Measurements from ENCODE around the gene RAP1GAP.

The RAP1GAP gene

DNA sequence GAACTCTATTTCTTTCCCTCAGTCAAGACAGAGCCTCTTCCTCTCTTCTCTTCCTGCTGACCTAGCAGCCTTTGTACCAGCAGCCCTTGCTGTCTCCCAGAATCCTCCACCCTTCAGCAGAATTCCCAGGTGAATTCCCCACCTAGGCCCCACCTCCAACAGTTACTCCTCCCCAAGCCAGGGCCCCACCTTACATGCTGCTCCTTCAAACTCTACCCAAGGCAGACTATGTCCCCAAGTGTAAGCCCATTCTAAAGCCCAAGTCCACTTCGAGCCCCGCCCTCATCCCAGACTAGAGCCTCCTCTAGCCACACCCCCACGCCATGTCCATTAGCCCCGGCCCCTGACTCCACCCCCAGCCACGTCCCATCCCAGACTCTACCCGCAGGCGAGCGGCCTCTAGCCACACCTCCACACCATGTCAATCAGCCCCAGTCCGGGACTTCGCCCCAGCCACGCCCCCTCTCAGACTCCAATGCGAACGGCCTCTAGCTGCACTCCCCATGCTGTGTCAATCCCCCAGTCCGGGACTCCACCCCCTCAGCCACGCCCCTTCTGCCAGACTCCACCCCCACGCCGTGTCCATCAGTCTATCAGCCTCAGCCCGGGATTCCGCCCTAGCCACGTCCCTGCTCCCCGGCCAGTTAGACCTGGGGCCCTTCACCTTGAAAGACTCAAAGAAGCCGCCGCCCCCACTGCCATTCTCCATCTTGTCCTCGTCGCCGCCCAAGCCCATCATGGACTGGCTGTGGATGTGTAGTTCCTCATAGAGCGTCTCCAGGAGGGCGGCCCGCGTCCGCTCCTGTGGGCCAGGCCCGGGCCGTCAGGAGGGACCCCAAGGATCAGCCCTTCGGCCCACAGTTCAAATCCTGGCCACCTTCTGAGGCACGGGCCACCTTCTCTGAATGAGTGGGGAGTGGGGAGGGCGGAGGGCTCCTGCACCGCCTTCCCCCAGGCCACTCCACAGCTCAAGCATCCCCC is 61.3 kb downstream of the RAP1GAP start:
- DNase-seq, result no peak

DNA sequence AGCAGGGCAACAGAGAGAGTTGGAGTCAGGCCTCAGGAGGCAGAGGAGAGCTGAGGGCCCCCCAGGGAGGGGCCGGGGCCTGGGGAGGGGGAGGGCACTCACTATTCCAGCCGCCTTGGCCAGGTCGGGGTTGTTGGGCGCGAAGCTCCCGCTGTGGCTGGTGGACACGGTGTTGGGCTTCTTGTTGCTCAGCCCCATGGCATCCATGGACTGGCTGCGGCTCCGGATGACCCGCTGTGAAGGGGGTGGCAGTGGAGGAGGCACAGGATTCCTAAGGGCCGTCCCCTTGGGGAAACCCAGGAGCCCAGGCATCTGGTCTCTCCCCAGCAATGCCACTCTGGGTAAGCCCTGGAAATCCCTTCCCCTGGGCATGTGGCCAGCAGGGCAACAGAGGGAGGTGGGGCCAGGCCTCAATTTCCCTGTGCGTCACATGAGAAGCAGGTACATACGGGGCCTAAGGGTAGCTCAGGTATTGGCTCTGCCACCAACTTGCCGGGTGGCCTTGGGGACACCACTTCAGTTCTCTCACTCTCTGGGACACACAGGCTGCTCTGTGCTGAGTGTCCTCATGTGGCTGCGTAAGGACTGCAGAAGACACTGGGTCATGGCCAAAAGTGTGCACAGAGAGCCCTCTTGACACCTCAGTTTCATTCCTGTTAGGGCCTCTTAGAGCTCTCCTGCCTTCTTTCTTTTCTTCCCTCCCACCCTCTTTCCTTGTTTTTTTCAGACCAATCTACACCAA is 63.0 kb downstream of the RAP1GAP start:
- no peak for DNase-seq

DNA sequence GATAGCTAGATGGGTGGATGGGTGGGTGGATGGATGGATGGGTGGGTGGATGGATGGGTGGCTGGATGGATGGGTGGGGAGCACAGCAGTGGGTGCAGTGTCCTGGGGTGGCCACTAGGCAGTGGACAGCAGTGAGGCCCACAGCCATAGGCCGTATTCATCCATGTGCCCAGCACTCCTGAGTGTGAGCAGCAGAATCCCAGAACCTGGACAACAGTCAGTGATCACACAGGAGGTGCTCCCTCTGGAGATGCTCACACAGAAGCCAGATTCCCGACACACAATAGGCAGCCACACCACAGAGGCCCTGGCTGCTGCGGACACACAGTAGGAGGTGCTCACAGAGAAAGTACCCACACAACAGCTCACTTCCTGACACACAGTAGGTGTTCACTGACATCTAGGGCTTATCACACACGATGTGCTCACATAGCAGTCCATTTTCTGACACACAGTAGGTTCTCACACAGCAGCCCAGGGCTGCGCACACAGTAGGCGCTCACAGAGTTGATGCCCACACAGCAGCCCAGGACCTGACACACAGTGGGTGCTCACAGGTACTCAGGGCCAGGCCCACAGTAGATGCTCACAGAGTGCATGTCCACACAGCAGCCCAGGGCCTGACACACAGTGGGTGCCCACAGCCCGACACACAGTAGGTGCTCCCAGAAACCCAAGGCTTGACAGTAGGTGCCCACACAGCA is 64.0 kb downstream of the RAP1GAP start:
- DNase-seq, result no peak

DNA sequence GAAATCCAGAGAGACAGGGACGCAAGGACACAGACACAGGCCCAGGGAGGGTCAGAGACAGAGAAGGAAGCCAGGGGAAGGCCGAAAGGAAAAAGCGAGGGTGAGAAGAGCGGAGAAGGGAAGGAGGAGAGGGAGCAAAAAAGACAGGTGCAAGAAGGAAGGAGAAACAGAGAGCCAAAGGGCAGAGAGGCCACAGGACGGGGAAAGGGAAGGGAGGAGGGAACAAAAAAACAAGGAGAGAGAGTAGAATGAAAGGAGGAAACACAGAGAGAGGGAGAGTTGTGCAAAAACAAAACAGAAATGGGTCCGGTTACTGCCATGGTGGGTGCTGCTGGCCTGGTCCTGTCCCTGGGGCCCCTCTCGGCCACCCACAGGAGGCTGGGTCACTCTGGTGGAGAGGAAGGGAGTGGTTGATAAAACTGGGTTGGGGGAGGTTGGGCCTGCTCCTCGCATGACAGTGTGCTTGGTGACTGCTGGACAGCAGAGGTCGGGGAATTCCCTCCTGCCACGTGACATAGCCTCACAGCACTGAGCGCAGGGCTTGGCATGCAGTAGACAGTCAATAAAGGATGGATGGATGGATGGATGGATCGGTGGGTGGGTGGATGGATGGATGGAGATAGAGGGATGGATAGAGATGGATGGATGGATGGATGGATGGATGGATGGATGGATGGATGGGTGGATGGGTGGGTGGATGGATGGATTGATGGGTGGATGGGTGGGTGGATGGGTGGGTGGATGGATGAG is 64.8 kb downstream of the RAP1GAP start:
- no peak for DNase-seq

DNA sequence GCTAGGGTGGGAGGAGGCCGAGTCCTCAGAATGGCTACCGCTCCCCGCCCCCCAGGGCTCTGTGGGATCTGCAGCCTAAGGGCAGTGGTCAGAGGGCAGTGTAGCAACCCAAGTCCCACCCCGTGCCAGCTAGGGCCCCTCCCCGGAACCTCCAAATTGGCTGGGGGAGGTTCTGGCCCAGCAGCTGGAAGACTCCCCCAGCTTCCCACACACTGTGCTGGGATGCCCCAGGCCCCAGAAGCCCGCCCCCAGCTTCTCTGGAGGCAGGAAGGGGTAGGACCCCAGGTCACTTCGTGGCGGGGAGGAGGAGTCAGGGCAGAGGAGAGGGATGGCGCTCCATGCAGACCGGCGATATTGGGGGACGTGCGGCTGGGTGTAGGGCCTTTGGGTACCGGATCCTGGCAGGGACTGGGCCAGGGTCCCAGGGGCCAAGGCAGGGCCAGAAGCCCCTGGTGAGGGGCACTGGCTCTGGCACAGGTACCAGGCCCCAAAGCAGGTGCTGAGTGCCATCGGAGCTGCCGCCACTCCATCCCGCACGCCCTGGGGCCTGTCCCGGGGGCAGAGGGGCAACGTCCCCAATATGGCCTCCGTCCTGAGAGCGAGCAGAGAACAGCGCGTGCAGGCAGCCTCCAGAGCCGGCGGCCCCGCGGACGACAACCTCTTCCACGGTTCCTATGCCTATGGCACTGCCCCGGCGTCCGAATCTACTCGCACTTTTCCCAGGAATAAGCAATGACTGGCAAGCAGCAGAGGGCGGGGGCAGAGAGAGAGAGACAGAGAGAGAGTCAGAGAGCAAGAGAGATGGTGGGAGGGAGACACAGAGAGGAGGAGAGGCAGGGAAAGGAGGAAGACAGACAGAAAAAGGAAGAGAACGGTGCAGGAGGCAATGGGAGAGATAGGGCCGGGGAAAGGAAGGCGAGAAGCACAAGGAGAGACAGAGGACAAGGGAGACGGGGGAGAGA is 65.7 kb downstream of the RAP1GAP start:
- DNase-seq, result no peak

DNA sequence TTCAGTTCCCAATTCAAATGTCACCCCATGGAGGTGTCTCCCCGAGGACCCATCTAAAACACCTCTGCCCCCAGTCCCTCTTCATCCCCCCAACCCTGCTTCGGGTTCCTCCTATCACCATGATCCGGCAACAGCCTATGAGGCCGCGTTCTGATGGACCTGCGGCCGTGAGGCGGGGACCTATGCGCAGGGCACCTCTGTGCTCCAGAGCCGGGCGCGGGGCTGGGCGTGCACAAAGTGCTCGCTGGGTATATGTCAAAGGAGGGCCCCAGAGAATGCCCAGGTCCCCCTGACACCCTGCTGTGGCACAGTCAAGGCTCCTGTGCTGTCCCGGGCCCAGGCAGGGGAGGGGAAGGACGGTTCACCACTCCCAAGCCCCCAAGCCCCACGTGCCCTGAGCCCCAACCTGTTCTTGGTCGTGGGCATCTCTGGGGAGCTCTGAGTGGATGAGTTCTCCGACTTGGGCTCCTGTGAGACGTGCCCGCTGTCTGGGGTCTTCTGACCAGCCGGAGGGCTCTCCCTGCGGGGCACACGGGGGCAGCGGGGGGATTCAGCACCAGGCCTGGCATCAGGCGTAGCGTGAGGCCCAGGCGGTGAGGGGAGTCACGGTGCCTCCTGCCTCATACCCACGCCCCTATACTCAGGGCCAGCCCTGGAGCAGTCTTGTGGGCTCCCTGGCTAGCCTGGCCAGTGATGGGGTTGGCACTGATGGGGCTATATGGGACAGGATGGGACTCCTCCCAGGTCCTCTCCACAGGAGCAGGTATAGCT is 67.7 kb downstream of the RAP1GAP start:
- no peak for DNase-seq

DNA sequence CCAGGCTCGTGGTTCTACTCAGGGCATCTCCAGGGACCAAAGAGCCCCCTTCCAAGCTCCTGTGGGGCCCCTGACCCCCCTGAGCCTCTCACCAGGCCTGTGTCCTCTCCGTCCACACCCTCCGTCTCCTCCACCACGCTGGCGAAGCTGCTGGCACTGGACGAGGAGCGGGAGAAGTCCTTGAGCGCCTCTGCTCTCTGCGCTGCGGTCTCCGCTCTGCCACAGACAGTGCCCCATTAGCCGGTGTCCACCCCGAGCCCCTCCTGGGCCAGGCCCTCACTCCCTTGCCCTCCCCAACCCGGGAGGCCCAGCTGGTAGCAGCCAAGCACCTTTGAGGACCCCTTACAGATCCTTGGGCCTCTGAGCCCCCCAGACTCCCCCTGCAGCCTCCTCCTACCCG is 69.8 kb downstream of the RAP1GAP start:
- no peak for DNase-seq

DNA sequence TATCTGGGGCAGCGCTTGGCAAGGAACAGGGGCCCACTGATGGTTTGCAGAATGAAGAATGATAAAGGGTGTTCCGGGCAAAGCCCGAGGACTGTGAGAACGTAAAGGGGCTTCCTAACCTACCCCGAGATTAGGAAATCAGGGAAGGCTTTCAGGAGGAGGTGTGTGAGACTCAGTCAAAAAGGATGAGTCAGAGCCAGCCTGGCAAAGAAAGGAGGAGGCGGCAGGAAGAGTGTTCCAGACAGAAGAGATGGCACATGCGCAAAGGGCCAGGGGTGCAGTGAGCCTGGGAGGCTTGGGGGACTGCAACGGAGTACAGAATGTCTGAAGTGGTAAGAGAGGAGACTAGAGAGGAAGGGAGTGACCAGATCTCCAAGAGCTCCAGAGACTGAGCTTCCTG is 70.3 kb downstream of the RAP1GAP start:
- no peak for DNase-seq

DNA sequence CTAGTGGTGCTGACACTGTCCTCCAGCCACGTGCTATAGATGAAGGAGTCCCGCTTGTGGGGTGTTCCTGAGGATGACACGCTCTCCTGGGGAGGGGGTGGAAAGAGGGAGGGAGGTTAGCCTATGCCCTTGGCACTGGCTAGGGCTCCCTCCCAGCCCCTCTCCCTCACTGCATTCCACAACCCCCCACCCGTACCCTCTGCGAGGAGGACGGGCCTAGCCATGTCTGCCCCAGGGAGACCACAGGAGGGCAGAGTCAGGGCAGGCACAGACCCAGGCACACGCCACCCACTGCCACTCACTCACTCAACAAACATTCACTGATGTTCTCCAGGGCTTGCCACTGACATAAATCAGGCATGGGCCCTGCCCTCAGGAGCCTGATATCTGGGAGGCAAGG is 70.7 kb downstream of the RAP1GAP start:
- no peak for DNase-seq

DNA sequence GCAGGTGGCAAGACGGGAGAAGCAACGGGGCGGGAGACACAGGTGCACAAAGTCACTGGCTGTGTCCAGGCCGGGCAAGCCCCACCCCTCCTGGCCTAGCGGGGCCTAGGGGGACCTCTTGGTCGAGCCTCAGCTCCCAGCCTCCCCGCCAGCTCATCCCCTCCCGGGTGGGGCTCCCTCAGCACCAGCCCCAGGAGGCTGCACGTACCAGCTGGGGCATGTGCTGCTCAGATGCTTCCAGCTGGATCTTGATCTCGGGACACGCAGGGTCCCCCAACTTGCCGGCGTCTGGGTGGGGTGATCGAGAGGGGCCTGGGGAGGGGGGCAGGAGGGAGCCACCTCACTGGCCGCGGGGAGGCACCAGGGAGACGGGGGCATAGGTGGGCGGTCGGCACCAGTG is 71.4 kb downstream of the RAP1GAP start:
- DNase-seq, result no peak

DNA sequence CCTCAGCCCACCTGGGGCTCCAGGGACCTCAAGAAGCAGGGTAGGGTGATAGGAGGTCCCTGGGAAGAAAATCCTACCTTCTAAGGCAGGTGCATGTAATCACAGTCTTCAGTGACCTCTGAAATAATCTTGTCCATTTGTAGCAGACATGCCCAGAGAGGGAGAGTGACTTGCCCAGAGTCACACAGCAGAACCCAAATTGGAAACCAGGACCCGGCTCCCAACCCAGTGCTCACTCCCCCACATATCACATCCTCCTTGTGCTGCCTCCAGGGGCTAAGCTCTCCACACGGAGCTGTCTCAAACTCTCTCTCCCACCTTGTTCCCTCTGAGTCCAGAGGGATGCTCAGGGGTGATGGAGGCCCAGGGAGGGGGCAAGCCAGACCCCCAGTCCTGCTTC is 72.5 kb downstream of the RAP1GAP start:
- no peak for DNase-seq

DNA sequence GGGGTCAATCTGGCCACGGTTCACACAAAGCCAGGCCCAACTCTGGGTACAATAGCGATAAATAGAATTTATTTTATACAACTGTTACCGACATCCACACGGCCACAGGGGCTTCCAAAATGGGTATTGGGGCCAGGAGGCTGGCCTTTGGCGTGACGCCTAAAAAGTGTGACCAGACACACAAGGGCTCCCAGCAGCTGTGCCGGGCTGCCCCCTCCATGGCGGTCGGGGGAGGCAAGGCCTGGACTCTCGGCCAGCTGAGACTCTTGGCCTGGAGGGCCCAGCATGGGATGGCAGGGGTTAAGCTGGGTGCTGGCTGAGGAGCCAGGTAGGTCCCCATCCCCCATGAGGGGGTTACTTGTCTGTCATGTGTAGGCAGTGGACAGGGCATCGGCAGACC is 73.0 kb downstream of the RAP1GAP start:
- no peak for DNase-seq

DNA sequence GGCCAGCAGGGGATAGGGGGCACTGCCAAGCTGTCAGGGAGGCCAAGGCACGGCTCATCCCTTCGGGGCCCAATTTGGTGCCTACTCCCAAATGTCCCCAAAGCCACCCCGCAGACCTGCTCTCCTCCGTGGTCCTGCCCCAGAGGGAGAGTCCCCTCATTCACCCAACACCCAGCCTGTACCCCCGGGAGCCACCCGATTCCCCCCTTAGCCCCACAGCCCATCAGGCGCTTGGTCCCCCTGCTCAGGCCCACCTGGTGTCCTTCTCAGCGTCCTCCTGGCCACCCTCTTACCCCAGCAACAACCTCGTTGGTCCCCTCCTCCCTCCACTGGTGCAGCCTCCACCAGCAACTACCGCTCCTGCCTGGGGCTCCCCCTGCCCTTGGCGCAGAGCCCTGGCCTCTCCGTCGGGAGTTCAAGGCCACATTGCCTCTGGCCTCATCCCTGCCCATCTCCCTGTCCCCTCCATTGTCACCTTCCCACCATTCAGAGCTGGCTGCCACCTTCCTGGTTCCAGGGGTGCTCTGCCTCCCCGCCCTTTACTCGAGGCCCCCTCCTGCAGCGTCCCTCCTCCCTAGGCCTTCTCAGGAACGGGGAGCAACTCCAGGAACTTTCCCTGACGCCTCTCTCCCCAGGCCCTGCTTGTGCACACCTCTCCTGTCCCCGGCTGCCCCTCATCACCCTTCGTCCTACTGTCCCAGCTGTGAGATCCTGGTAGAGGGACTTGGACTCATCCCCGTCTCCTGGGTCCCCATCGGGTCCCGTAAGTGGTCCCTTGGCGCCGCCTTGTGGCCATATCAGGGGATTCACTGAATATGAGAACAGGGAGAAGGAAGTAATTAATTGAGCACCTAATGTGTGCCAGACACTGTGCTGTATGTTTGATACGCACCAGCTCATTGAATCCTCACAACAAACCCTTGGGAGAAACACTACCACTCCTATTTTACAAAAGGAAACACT is 73.9 kb downstream of the RAP1GAP start:
- no peak for DNase-seq

DNA sequence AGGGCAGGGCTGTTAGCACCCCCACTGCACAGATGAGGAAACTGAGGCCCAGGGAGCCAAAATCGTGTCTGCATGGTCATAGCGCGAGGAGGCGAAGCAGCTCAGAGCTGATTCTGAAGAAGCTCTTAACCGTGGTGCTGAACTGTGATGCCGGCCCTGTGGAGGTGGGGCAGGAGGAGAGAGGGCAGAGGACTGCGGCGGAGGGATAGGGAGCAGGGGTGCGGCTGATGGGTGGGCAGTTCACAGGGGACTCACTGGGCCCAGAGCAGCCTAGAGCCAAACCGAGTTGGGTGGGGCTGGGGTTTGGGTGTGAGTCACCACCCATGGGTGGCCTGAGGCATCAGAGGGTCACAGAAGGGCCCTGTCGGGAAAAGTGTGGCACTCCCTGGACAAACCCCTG is 74.7 kb downstream of the RAP1GAP start:
- no peak for DNase-seq

DNA sequence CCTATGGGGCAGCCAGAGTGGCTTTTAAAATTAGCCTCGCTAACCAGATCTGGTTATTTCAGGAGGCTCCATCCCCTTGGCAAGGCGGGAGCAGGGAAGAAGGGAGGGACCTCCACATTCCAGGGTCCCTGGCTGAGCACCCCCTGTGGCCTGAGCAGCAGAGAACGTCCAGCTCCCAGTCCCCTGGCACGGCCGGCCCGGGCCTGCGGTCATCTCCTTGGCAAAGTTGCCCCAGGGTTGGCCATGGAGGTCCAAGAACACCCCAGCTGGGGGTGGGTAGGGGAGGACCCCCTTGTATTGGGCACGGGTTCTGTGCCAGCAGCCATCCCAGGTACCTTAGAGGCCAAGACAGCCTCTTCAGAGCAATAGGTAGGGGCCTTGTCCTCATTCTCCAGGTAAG is 75.9 kb downstream of the RAP1GAP start:
- no peak for DNase-seq

DNA sequence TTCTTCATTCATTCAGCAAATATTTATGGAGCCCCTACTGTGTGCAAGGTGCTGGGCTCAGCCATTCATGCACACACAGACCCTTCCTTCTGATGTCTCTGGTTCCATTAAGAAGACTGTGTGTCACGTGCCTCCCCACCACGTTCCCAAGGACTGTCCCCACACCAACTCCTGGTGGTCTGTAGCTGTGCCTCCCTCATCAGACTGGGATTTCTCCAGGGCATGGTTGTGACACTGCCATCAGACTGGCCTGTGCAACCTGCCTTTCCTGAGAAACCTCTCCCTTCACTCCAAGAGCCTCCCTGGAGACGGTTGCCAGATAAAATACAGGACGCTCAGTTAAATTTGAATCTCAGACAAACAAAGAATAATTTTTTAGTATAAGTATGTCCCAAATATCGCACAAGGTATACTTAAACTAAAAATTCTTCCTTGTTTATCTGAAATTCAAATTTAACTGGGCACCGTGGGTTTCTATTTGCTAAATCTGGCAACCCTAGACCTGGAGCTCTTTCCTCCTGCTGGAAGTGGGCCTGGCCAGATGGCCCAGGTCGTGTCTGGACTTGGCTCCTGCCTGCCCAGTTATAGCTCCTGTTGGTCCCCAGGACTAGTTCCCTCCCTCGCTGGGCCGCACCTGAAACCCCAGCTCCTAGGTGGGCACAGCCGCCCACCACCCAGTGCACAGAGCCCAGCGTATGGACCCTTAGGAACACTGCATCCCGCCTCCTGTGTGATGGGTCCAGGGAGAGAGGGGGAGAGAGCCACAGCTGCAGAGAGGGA is 76.9 kb downstream of the RAP1GAP start:
- no peak for DNase-seq

DNA sequence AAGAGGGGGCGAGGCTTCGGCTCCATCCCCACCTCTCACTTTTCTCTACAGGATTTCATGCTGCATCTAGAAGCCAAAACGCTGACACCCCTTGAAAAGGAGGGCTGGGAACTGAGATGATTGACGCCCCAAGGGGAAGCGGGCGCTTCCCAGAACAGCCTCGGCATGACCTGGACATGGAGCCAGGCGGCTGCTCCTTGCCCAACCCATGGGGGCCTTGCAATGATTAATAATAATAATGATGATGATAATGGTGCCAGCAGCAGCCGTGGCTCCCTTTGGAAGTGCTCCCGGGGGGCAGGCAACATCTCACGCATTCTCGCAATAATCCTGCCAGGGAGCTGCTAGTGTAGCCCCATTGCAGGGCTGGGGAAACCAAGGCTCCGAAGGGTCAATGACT is 78.2 kb downstream of the RAP1GAP start:
- DNase-seq, result no peak

DNA sequence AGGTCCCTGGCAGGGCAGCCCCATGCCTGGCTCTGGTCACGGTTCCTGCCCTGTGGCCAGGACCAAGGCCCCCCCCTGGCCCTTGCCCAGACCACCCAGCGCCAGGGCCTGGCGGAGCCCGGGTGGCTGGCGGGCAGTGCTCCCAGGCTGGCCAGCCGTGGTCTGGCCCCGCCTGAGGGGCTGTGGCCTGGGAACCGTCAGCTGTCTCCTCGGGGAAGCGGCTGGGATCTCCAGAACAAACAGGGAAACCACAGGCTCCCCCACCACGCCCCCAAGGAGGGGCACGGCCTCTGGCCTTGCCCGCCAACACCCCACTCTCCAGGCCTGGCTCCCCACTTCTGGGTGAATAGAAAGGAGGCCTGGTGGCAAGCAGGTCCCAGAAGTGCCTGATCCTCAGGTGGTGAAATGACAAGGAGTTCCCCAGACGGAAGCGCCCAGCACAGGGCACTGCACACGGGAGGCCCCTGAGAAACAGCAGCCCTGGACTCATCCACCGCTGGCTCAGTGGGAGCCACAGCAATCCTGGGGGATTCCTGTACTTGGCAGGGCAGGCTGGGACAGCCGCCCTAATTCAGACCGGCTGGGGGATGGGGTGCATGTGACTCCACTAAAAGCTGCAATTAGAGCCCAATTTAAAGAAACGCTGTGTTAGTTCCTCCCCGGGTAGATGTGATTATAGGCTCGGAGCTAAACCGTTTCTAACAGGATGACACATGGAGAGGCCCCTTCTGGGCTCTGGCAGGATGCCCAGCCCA is 78.9 kb downstream of the RAP1GAP start:
- DNase-seq, result peak; percentile 64

Measured in NCI-H2081 treated with DMSO at 0.1 percent for 48 hours (cell line).